Suprapubic skin (tissue), 4 donors: ENCODE measurements around the gene PIP5K1C.

Experiments
- POLR2A ChIP-seq, 2 donors: fragments of 450-650 bp; IDR thresholded peaks; one replicate each; pipeline ENCODE4 v1.6.1; 2017; ENCODE audit warnings: antibody characterized with exemption in 2 of 2, mild to moderate bottlenecking in 2 of 2, moderate library complexity in 2 of 2
- POLR2AphosphoS5 ChIP-seq, 3 donors: sonication (generic); formaldehyde crosslinking; IDR thresholded peaks; one replicate each; pipeline ENCODE4 v1.6.1; 2017; ENCODE audit warnings: antibody characterized with exemption in 3 of 3
- TF ChIP-seq, protein P1 (sequence below), 2 donors: fragments of 200-600 bp in 1 of 2; fragments of 450-650 bp in 1 of 2; sonication (generic) in 1 of 2; IDR thresholded peaks; one replicate each; pipeline ENCODE4 v1.5.1; 2016 to 2019; ENCODE audit warnings: antibody characterized with exemption in 2 of 2, mild to moderate bottlenecking in 1 of 2, moderate library complexity in 1 of 2

DNA sequence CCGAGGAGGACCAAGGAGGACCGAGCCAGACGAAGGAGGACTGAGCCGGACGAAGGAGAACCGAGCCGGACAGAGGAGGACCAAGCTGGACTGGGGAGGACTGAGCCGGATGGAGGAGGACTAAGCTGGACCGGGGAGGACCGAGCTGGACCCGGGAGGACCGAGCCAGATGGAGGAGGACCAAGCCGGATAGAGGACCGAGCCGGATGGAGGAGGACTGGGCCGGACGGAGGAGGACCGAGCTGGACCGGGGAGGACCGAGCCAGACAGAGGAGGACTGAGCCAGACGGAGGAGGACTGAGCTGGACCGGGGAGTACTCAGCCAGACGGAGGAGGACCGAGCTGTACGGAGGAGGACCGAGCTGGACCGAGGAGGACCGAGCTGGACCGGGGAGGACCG, 3.2 kb downstream of the PIP5K1C start:
- TF ChIP-seq POLR2AphosphoS5 (IDR thresholded peaks at IDR 0.05) (no peak), POLR2A (IDR thresholded peaks at IDR 0.05) (no peak)
- TF ChIP-seq, protein P1, sequence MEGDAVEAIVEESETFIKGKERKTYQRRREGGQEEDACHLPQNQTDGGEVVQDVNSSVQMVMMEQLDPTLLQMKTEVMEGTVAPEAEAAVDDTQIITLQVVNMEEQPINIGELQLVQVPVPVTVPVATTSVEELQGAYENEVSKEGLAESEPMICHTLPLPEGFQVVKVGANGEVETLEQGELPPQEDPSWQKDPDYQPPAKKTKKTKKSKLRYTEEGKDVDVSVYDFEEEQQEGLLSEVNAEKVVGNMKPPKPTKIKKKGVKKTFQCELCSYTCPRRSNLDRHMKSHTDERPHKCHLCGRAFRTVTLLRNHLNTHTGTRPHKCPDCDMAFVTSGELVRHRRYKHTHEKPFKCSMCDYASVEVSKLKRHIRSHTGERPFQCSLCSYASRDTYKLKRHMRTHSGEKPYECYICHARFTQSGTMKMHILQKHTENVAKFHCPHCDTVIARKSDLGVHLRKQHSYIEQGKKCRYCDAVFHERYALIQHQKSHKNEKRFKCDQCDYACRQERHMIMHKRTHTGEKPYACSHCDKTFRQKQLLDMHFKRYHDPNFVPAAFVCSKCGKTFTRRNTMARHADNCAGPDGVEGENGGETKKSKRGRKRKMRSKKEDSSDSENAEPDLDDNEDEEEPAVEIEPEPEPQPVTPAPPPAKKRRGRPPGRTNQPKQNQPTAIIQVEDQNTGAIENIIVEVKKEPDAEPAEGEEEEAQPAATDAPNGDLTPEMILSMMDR (IDR thresholded peaks at IDR 0.05): no peak
